SK-N-SH (cell line): Measurements from ENCODE around the gene MALAT1. TPM values are rescaled to one million over a fixed set of nuclear protein-coding genes. Genes with fewer than 3 reads are reported as not detected.
"Not testable (repeated sequence)": the region's sequence is repeated elsewhere in the genome, so short reads cannot be mapped to it uniquely, and the experiment has no call there.

Experiments
- CTCF ChIA-PET: fragments of 300-600, 350-600 bp; formaldehyde crosslinking; extraction: SDS; loops from one replicate; lab custom pipeline; 2021; lab: Yijun Ruan, JAX
- POLR2A ChIA-PET: fragments of 350-600 bp; sonication (Branson Sonifier 250); formaldehyde crosslinking; extraction: SDS; loops from one replicate; lab custom pipeline; 2020; ENCODE audit warnings: antibody characterized with exemption, inconsistent platforms; lab: Yijun Ruan, JAX
- DNase-seq: peaks from one replicate; pipeline ENCODE4 v3.0.0; 2012
- H2AFZ ChIP-seq: fragments of 200-600 bp; sonication (generic); 2 replicates; pipeline ENCODE4 v1.8.1; 2016; ENCODE audit warnings: antibody characterized with exemption, mild to moderate bottlenecking, low read depth
- H3F3A ChIP-seq: fragments of 200-600 bp; sonication (generic); replicated peaks from 2 replicates; pipeline ENCODE3; 2016; ENCODE audit warnings: antibody characterized with exemption, mild to moderate bottlenecking; ENCODE audit not compliant: insufficient read depth
- H3K27ac ChIP-seq, 2 experiments: fragments of 200-500 bp in 1 of 2; fragments of 200-600 bp in 1 of 2; sonication (Bioruptor generic) in 1 of 2; sonication (generic), shearing (Covaris generic) in 1 of 2; 2 replicates each; pipeline versions ENCODE4 v1.5.1 to v1.6.1; 2014 to 2016; ENCODE audit warnings: low read depth in 2 of 2, inconsistent platforms in 1 of 2, low read length in 1 of 2, mild to moderate bottlenecking in 1 of 2, mixed read lengths in 1 of 2
- H3K27me3 ChIP-seq: fragments of 200-600 bp; sonication (generic), shearing (Covaris generic); 2 replicates; pipeline ENCODE4 v1.6.1; 2016; ENCODE audit warnings: mixed run types; ENCODE audit not compliant: insufficient read depth
- H3K36me3 ChIP-seq, 2 experiments: fragments of 200-500 bp in 1 of 2; fragments of 200-600 bp in 1 of 2; sonication (Bioruptor generic) in 1 of 2; sonication (generic) in 1 of 2; replicated peaks in 1 of 2; 2 replicates each; pipeline versions ENCODE3 to v1.5.1; 2014 to 2016; ENCODE audit warnings: low read length in 1 of 2, mild to moderate bottlenecking in 1 of 2; ENCODE audit not compliant: insufficient read depth in 2 of 2, control insufficient read depth in 1 of 2
- H3K4me1 ChIP-seq, 2 experiments: fragments of 200-500 bp in 1 of 2; fragments of 200-600 bp in 1 of 2; sonication (Bioruptor generic) in 1 of 2; sonication (generic), shearing (Covaris generic) in 1 of 2; 2 replicates each; pipeline versions ENCODE4 v1.5.1 to v1.6.1; 2014 to 2016; ENCODE audit warnings: low read depth in 1 of 2, low read length in 1 of 2, mixed run types in 1 of 2; ENCODE audit not compliant: insufficient read depth in 2 of 2, control insufficient read depth in 1 of 2
- H3K4me2 ChIP-seq: fragments of 200-600 bp; sonication (generic), shearing (Covaris generic); 2 replicates; pipeline ENCODE4 v1.6.1; 2017; ENCODE audit warnings: mixed run types
- H3K4me3 ChIP-seq, 2 experiments: fragments of 200-500 bp in 1 of 2; fragments of 200-600 bp in 1 of 2; sonication (Bioruptor generic) in 1 of 2; sonication (generic), shearing (Covaris generic) in 1 of 2; 2 replicates each; pipeline versions ENCODE4 v1.5.1 to v1.8.1; 2014 to 2016; ENCODE audit warnings: low read depth in 2 of 2, inconsistent platforms in 1 of 2, low read length in 1 of 2, mild to moderate bottlenecking in 1 of 2, mixed read lengths in 1 of 2, moderate library complexity in 1 of 2
- H3K79me2 ChIP-seq: fragments of 200-600 bp; sonication (generic); 2 replicates; pipeline ENCODE4 v1.8.1; 2017; ENCODE audit warnings: mild to moderate bottlenecking; ENCODE audit not compliant: insufficient read depth
- H3K9ac ChIP-seq: fragments of 200-600 bp; sonication (generic); 2 replicates; pipeline ENCODE4 v1.6.1; 2017; ENCODE audit warnings: mixed run types
- H3K9me2 ChIP-seq: fragments of 200-600 bp; sonication (generic); 2 replicates; pipeline ENCODE4 v1.6.1; 2017; ENCODE audit warnings: mixed run types
- H3K9me3 ChIP-seq: fragments of 200-600 bp; sonication (generic); 2 replicates; pipeline ENCODE4 v1.6.1; 2017; ENCODE audit warnings: mixed run types, mild to moderate bottlenecking, moderate library complexity
- H4K20me1 ChIP-seq: fragments of 200-600 bp; sonication (generic); 2 replicates; pipeline ENCODE4 v1.6.1; 2017; ENCODE audit warnings: mild to moderate bottlenecking, mixed run types; ENCODE audit not compliant: insufficient read depth
- CHD2 ChIP-seq: fragments of 150-350 bp; IDR thresholded peaks from 2 replicates; pipeline ENCODE4 v1.6.1; 2018; ENCODE audit warnings: low read length; ENCODE audit not compliant: partially characterized antibody
- CTCF ChIP-seq: fragments of 200-600 bp; sonication (generic); IDR thresholded peaks from 2 replicates; pipeline ENCODE4 v1.6.1; 2017; ENCODE audit warnings: antibody characterized with exemption, mild to moderate bottlenecking, moderate library complexity
- EZH2phosphoT487 ChIP-seq: fragments of 200-600 bp; sonication (generic); IDR thresholded peaks from 2 replicates; pipeline ENCODE4 v1.6.1; 2017; ENCODE audit warnings: low read depth, mixed run types, mild to moderate bottlenecking, antibody characterized with exemption, moderate library complexity, borderline replicate concordance
- FOXJ3 ChIP-seq: sonication (generic); formaldehyde crosslinking; IDR thresholded peaks from 2 replicates; pipeline ENCODE4 v1.5.1; 2020; ENCODE audit warnings: mild to moderate bottlenecking, missing genetic modification reagents
- GATA2 ChIP-seq: sonication (generic); formaldehyde crosslinking; IDR thresholded peaks from 2 replicates; pipeline ENCODE4 v1.5.0; 2020; ENCODE audit warnings: mild to moderate bottlenecking, missing genetic modification reagents
- JUND ChIP-seq: IDR thresholded peaks from 2 replicates; pipeline ENCODE4 v1.4.0; 2012
- MEF2A ChIP-seq: IDR thresholded peaks from 2 replicates; pipeline ENCODE4 v1.4.0; 2012; ENCODE audit warnings: low read depth, borderline replicate concordance
- NFIC ChIP-seq: IDR thresholded peaks from 2 replicates; pipeline ENCODE4 v1.4.0; 2012; ENCODE audit warnings: borderline replicate concordance
- NRF1 ChIP-seq: IDR thresholded peaks from 2 replicates; pipeline ENCODE4 v1.6.1; 2012; ENCODE audit warnings: low read depth, mild to moderate bottlenecking, low read length
- PBX3 ChIP-seq: IDR thresholded peaks from 2 replicates; pipeline ENCODE4; 2012
- POLR2AphosphoS5 ChIP-seq: IDR thresholded peaks from 2 replicates; pipeline ENCODE4 v1.6.1; 2012; ENCODE audit warnings: low read depth, low read length
- RAD21 ChIP-seq: IDR thresholded peaks from 2 replicates; pipeline ENCODE4 v1.6.1; 2012; ENCODE audit warnings: mild to moderate bottlenecking, low read length
- RFX5 ChIP-seq: IDR thresholded peaks from 2 replicates; pipeline ENCODE4 v1.6.1; 2012; ENCODE audit warnings: mild to moderate bottlenecking, improper control_type of control experiment, low read length
- SIN3A ChIP-seq: IDR thresholded peaks from 2 replicates; pipeline ENCODE4 v1.6.1; 2012; ENCODE audit warnings: low read depth, mild to moderate bottlenecking, low read length, moderate library complexity, borderline replicate concordance
- SMC3 ChIP-seq: IDR thresholded peaks from 2 replicates; pipeline ENCODE4 v1.6.1; 2012; ENCODE audit warnings: low read depth, low read length, improper control_type of control experiment
- TCF12 ChIP-seq: IDR thresholded peaks from 2 replicates; pipeline ENCODE4 v1.4.0; 2012
- YY1 ChIP-seq: IDR thresholded peaks from 2 replicates; pipeline ENCODE4 v1.4.0; 2012; ENCODE audit warnings: low read depth, mild to moderate bottlenecking
- WGBS: methylation state at CpG from one replicate; pipeline ENCODE4 v1.1.6; 2017; ENCODE audit warnings: low lambda C conversion rate; 5-methylcytosine and 5-hydroxymethylcytosine counted together
- polyA plus RNA-seq, 3 experiments: library from polyadenylated mRNA; depleted of rRNA; stranded (reverse); fragments of >200 nt; gene quantifications; 2 replicates each; pipeline ENCODE4 v1.2.3, GENCODE V29; 2012

The MALAT1 gene
- polyA plus RNA-seq, 1 of the 3 experiments (the other 2 are of a cell fraction): 285 TPM

GRCh38 chr11:65470433-65471049 is 28.3 kb upstream of the MALAT1 start (continued):
- TF ChIP-seq CTCF (no peak), PBX3 (no peak), FOXJ3 (CRISPR knock-in tag) (no peak), EZH2phosphoT487 (no peak)
- TF ChIP-seq, all 33 proteins: peak for 0

GRCh38 chr11:65471447-65471891 is 27.4 kb upstream of the MALAT1 start:
- peak overlapping the region; percentile 93 for H3K9ac ChIP-seq
- 47% methylated on average over 8 of the region's 8 CpGs for WGBS
- CTCF ChIA-PET: interaction anchor here (0.8 to 6.4 kb wide), 18 partner anchors 8 to 517 kb away, joined by 3 to 79 read pairs (median 4); partner anchors contain the start of gene MALAT1
- H3F3A ChIP-seq: peaks cover 46% of the 10 kb centered on the region
- no peaks in the 10 kb centered on the region for H3K36me3 ChIP-seq
- H3K9me2 ChIP-seq: no peaks in the 10 kb centered on the region
- peak overlapping the region; percentile 68 to 99 for H3K27ac ChIP-seq
- H2AFZ ChIP-seq: no peak overlapping the region
- peak; percentile 70 for DNase-seq
- no peaks in the 10 kb centered on the region for H3K27me3 ChIP-seq
- peaks cover 85% of the 10 kb centered on the region for H3K79me2 ChIP-seq
- H3K9me3 ChIP-seq: no peaks in the 10 kb centered on the region
- peak overlapping the region; percentile 82 for H3K4me2 ChIP-seq
- H4K20me1 ChIP-seq: no peaks in the 10 kb centered on the region
- POLR2A ChIA-PET: interaction anchor here (3.0 to 13.9 kb wide), 2 partner anchors 27 to 48 kb away, joined by 7 to 591 read pairs; partner anchors contain the start of gene MALAT1
- TF ChIP-seq CTCF (peak; percentile 72), POLR2AphosphoS5 (no peak), YY1 (no peak), SMC3 (peak; percentile 59), NFIC (no peak), RFX5 (no peak), SIN3A (0 out of 2 replicates have a peak, but pooled peaks have one; percentile 41), JUND (no peak), TCF12 (no peak), NRF1 (no peak), PBX3 (0 out of 2 replicates have a peak, but pooled peaks have one; percentile 17), CHD2 (no peak), GATA2 (CRISPR knock-in tag) (no peak), RAD21 (peak; percentile 75), MEF2A (no peak)
- peaks cover 11 to 17% of the 10 kb centered on the region in 2 experiments; a peak in 3 of 4 replicates for H3K4me1 ChIP-seq
- peak overlapping the region; percentile 12 to 47; a peak in 3 of 4 replicates for H3K4me3 ChIP-seq

- H3K9me2 ChIP-seq, H4K20me1 ChIP-seq, H3K36me3 ChIP-seq, DNase-seq, H3K27me3 ChIP-seq, H2AFZ ChIP-seq, H3K9me3 ChIP-seq, H3K4me3 ChIP-seq: not testable (repeated sequence)
- Histone ChIP-seq H3K4me2 (peak overlapping the region; percentile 44; the same call in 1 of the 2 replicates), H3F3A (peaks cover 46% of the 10 kb centered on the region), H3K27ac (peak overlapping the region in 1 of 2 experiments; percentile 99; a peak in 2 of 4 replicates), H3K9ac (peak overlapping the region; percentile 93), H3K79me2 (peaks cover 93% of the 10 kb centered on the region), H3K4me1 (peaks cover 14 to 17% of the 10 kb centered on the region in 2 experiments; a peak in 3 of 4 replicates)
- WGBS: 88% methylated on average over 14 of the region's 14 CpGs
- POLR2A ChIA-PET: interaction anchor here (3.0 to 13.9 kb wide), 2 partner anchors 26 to 49 kb away, joined by 7 to 591 read pairs; partner anchors contain the start of gene MALAT1
- CTCF ChIA-PET: interaction anchor here (0.9 to 6.4 kb wide), 9 partner anchors 11 to 56 kb away, joined by 3 to 79 read pairs (median 6); no protein-coding TSS in a partner anchor
These were observed 26.1 kb upstream of the MALAT1 start for GRCh38 chr11:65472588-65473277.
